GM23338 (cell line): ENCODE data around the gene HLA-B. TPM values are rescaled to one million over a fixed set of nuclear protein-coding genes. Genes with fewer than 3 reads are reported as not detected.

Experiments used
- ATAC-seq: fragments of 200-7000 bp; cut with Tn5 transposase; 3 replicates; pipeline ENCODE4 v1.9.1; 2020
- DNase-seq: peaks from one replicate; pipeline ENCODE4 v3.0.0-alpha.2; 2015; ENCODE audit warnings: low spot score
- H2AFZ ChIP-seq: fragments of 200-600 bp; sonication (generic); 2 replicates; pipeline ENCODE4 v1.8.0; 2016; ENCODE audit warnings: antibody characterized with exemption, mild to moderate bottlenecking, moderate library complexity
- H3F3A ChIP-seq: fragments of 200-600 bp; sonication (generic); replicated peaks from 2 replicates; pipeline ENCODE4 v1.8.0; 2017; ENCODE audit warnings: antibody characterized with exemption, mixed run types, low read depth
- H3K27ac ChIP-seq: fragments of 200-600 bp; sonication (generic); 2 replicates; pipeline ENCODE4 v1.6.1; 2016; ENCODE audit warnings: low read depth
- H3K27me3 ChIP-seq: fragments of 200-600 bp; sonication (generic); 2 replicates; pipeline ENCODE4 v1.8.0; 2016; ENCODE audit warnings: mild to moderate bottlenecking, mixed run types, moderate library complexity; ENCODE audit not compliant: insufficient read depth
- H3K36me3 ChIP-seq: fragments of 200-600 bp; sonication (generic); 2 replicates; pipeline ENCODE4 v1.8.0; 2016; ENCODE audit warnings: mild to moderate bottlenecking; ENCODE audit not compliant: insufficient read depth
- H3K4me1 ChIP-seq: fragments of 200-600 bp; sonication (generic); 2 replicates; pipeline ENCODE4 v1.8.0; 2016; ENCODE audit warnings: mild to moderate bottlenecking, moderate library complexity; ENCODE audit not compliant: insufficient read depth
- H3K4me2 ChIP-seq: fragments of 200-600 bp; sonication (generic); 2 replicates; pipeline ENCODE4 v1.7.1; 2017; ENCODE audit warnings: mixed run types
- H3K4me3 ChIP-seq: fragments of 200-600 bp; sonication (generic); 2 replicates; pipeline ENCODE4 v1.6.1; 2016; ENCODE audit warnings: mixed run types
- H3K79me2 ChIP-seq: fragments of 200-600 bp; sonication (generic); replicated peaks from 2 replicates; pipeline ENCODE4 v1.8.0; 2017; ENCODE audit warnings: mild to moderate bottlenecking; ENCODE audit not compliant: insufficient read depth
- H3K9me2 ChIP-seq: fragments of 200-600 bp; sonication (generic); 2 replicates; pipeline ENCODE4 v1.8.0; 2017; ENCODE audit not compliant: insufficient read depth
- H4K20me1 ChIP-seq: fragments of 200-600 bp; sonication (generic); replicated peaks from 2 replicates; pipeline ENCODE4 v1.8.0; 2017; ENCODE audit warnings: mild to moderate bottlenecking; ENCODE audit not compliant: insufficient read depth
- H3K27ac Mint-ChIP-seq: 2 replicates; pipeline ENCODE4 v1.8.0; 2020; ENCODE audit warnings: inconsistent platforms, mild to moderate bottlenecking, moderate library complexity, mixed read lengths
- H3K27me3 Mint-ChIP-seq: 3 replicates; pipeline ENCODE4 v1.8.0; 2022; ENCODE audit warnings: low read depth, mild to moderate bottlenecking, moderate library complexity, mixed read lengths, inconsistent platforms; ENCODE audit not compliant: insufficient read depth, poor library complexity
- H3K36me3 Mint-ChIP-seq: 3 replicates; pipeline ENCODE4 v1.8.0; 2021; ENCODE audit warnings: low read depth, mild to moderate bottlenecking, inconsistent platforms, moderate library complexity, mixed read lengths
- H3K4me1 Mint-ChIP-seq: 3 replicates; pipeline ENCODE4 v1.8.0; 2020; ENCODE audit warnings: mild to moderate bottlenecking, inconsistent platforms, mixed read lengths
- H3K4me3 Mint-ChIP-seq: 3 replicates; pipeline ENCODE4 v1.8.0; 2021; ENCODE audit warnings: moderate library complexity, mild to moderate bottlenecking, inconsistent platforms, mixed read lengths
- H3K9me3 Mint-ChIP-seq: 3 replicates; pipeline ENCODE4 v1.8.0; 2020; ENCODE audit warnings: moderate library complexity, mild to moderate bottlenecking, inconsistent platforms, mixed read lengths
- CREB1 ChIP-seq: fragments of 250-450 bp; sonication (Bioruptor Pico); IDR thresholded peaks from 2 replicates; pipeline ENCODE4 v1.5.0; 2020; ENCODE audit warnings: low read depth, mild to moderate bottlenecking, moderate library complexity
- EZH2 ChIP-seq: fragments of 200-600 bp; sonication (generic); IDR thresholded peaks from one replicate; pipeline ENCODE4 v1.8.0; 2017; ENCODE audit warnings: antibody characterized with exemption, mild to moderate bottlenecking, low read depth; ENCODE audit not compliant: unreplicated experiment
- EZH2phosphoT487 ChIP-seq: fragments of 200-600 bp; sonication (generic); IDR thresholded peaks from one replicate; pipeline ENCODE4 v1.8.1; 2018; ENCODE audit warnings: antibody characterized with exemption; ENCODE audit not compliant: unreplicated experiment
- JUNB ChIP-seq: IDR thresholded peaks from one replicate; pipeline ENCODE4 v1.6.1; 2016; ENCODE audit warnings: antibody characterized with exemption; ENCODE audit not compliant: unreplicated experiment
- NANOG ChIP-seq: IDR thresholded peaks from 2 replicates; pipeline ENCODE4 v1.6.1; 2016; ENCODE audit warnings: antibody characterized with exemption, borderline replicate concordance
- POLR2AphosphoS5 ChIP-seq: IDR thresholded peaks from 2 replicates; pipeline ENCODE4 v1.6.1; 2016; ENCODE audit warnings: antibody characterized with exemption, low read depth
- STAT1 ChIP-seq: IDR thresholded peaks from one replicate; pipeline ENCODE4 v1.6.1; 2016; ENCODE audit warnings: antibody characterized with exemption; ENCODE audit not compliant: unreplicated experiment
- ZNF114 ChIP-seq: fragments of 250-450 bp; sonication (Bioruptor Pico); IDR thresholded peaks from 2 replicates; pipeline ENCODE4 v1.5.0; 2020; ENCODE audit warnings: mild to moderate bottlenecking, moderate library complexity
- ZNF331 ChIP-seq: fragments of 250-450 bp; sonication (Bioruptor Pico); IDR thresholded peaks from 2 replicates; pipeline ENCODE4 v1.5.0; 2020; ENCODE audit warnings: low read depth, mild to moderate bottlenecking, moderate library complexity
- polyA plus RNA-seq: library from polyadenylated mRNA; unstranded; fragments of >200 nt; fragmentation: Nextera tagmentation; extraction: Ambion mirVana; gene quantifications from 2 replicates; pipeline ENCODE4 v1.2.1, GENCODE V29; 2016
- total RNA-seq: library from RNA; depleted of rRNA; stranded (reverse); fragments of >200 nt; shearing (Covaris generic); gene quantifications from 2 replicates; pipeline ENCODE4 v1.2.3, GENCODE V29; 2014
- TF ChIP-seq, protein P1 (sequence below): fragments of 250-450 bp; sonication (Bioruptor Pico); IDR thresholded peaks from 2 replicates; pipeline ENCODE4 v1.5.0; 2020; ENCODE audit warnings: mild to moderate bottlenecking, moderate library complexity
- TF ChIP-seq, protein P2 (sequence below): IDR thresholded peaks from 2 replicates; pipeline ENCODE4 v1.6.1; 2016; ENCODE audit warnings: antibody characterized with exemption
- TF ChIP-seq, protein P3 (sequence below), 2 experiments: fragments of 200-600 bp in 1 of 2; sonication (generic) in 1 of 2; conservative IDR thresholded peaks; 2 replicates each; pipeline versions ENCODE4 v1.5.1 to v1.6.1; 2016 to 2017; ENCODE audit warnings: antibody characterized with exemption in 2 of 2, low read depth in 2 of 2, mild to moderate bottlenecking in 2 of 2, moderate library complexity in 1 of 2
- TF ChIP-seq, protein P4 (sequence below): IDR thresholded peaks from one replicate; pipeline ENCODE4 v1.6.1; 2018; ENCODE audit warnings: antibody characterized with exemption; ENCODE audit not compliant: unreplicated experiment

HLA-B gene
- total and polyA plus RNA-seq, 2 experiments from 2014 or later = 44.3 to 86.0 TPM

DNA sequence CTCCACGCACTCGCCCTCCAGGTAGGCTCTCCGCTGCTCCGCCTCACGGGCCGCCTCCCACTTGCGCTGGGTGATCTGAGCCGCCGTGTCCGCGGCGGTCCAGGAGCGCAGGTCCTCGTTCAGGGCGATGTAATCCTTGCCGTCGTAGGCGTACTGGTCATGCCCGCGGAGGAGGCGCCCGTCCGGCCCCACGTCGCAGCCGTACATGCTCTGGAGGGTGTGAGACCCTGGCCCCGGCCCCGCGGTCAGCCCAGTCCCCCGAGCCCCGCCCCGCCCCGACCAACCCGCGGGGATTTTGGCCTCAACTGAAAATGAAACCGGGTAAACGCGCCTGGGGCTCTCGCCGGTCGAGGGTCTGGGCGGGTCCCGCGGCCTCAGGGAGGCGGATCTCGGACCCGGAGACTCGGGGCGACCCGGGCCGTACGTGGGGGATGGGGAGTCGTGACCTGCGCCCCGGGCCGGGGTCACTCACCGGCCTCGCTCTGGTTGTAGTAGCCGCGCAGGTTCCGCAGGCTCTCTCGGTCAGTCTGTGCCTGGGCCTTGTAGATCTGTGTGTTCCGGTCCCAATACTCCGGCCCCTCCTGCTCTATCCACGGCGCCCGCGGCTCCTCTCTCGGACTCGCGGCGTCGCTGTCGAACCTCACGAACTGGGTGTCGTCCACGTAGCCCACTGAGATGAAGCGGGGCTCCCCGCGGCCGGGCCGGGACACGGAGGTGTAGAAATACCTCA, 598 bp downstream of the HLA-B start:
- Histone ChIP-seq H2AFZ (no peak overlapping the region), H3K27ac (no peak overlapping the region), H4K20me1 (no peaks in the 10 kb centered on the region), H3K79me2 (no peaks in the 10 kb centered on the region), H3K4me2 (peak overlapping the region; percentile 74; the same call in 1 of the 2 replicates), H3K36me3 (no peaks in the 10 kb centered on the region), H3F3A (no peaks in the 10 kb centered on the region), H3K4me3 (peak overlapping the region; percentile 61), H3K27me3 (peaks cover 41% of the 10 kb centered on the region), H3K9me2 (no peaks in the 10 kb centered on the region), H3K4me1 (no peaks in the 10 kb centered on the region)
- no peak overlapping the region for H3K27ac Mint-ChIP-seq
- ATAC-seq (peak; percentile 71), DNase-seq (peak; percentile 47)
- H3K36me3 Mint-ChIP-seq = peaks cover 22% of the 10 kb centered on the region
- no peak for TF ChIP-seq EZH2
- TF ChIP-seq EZH2phosphoT487 = no peak
- TF ChIP-seq POLR2AphosphoS5 = no peak
- TF ChIP-seq, protein P1, sequence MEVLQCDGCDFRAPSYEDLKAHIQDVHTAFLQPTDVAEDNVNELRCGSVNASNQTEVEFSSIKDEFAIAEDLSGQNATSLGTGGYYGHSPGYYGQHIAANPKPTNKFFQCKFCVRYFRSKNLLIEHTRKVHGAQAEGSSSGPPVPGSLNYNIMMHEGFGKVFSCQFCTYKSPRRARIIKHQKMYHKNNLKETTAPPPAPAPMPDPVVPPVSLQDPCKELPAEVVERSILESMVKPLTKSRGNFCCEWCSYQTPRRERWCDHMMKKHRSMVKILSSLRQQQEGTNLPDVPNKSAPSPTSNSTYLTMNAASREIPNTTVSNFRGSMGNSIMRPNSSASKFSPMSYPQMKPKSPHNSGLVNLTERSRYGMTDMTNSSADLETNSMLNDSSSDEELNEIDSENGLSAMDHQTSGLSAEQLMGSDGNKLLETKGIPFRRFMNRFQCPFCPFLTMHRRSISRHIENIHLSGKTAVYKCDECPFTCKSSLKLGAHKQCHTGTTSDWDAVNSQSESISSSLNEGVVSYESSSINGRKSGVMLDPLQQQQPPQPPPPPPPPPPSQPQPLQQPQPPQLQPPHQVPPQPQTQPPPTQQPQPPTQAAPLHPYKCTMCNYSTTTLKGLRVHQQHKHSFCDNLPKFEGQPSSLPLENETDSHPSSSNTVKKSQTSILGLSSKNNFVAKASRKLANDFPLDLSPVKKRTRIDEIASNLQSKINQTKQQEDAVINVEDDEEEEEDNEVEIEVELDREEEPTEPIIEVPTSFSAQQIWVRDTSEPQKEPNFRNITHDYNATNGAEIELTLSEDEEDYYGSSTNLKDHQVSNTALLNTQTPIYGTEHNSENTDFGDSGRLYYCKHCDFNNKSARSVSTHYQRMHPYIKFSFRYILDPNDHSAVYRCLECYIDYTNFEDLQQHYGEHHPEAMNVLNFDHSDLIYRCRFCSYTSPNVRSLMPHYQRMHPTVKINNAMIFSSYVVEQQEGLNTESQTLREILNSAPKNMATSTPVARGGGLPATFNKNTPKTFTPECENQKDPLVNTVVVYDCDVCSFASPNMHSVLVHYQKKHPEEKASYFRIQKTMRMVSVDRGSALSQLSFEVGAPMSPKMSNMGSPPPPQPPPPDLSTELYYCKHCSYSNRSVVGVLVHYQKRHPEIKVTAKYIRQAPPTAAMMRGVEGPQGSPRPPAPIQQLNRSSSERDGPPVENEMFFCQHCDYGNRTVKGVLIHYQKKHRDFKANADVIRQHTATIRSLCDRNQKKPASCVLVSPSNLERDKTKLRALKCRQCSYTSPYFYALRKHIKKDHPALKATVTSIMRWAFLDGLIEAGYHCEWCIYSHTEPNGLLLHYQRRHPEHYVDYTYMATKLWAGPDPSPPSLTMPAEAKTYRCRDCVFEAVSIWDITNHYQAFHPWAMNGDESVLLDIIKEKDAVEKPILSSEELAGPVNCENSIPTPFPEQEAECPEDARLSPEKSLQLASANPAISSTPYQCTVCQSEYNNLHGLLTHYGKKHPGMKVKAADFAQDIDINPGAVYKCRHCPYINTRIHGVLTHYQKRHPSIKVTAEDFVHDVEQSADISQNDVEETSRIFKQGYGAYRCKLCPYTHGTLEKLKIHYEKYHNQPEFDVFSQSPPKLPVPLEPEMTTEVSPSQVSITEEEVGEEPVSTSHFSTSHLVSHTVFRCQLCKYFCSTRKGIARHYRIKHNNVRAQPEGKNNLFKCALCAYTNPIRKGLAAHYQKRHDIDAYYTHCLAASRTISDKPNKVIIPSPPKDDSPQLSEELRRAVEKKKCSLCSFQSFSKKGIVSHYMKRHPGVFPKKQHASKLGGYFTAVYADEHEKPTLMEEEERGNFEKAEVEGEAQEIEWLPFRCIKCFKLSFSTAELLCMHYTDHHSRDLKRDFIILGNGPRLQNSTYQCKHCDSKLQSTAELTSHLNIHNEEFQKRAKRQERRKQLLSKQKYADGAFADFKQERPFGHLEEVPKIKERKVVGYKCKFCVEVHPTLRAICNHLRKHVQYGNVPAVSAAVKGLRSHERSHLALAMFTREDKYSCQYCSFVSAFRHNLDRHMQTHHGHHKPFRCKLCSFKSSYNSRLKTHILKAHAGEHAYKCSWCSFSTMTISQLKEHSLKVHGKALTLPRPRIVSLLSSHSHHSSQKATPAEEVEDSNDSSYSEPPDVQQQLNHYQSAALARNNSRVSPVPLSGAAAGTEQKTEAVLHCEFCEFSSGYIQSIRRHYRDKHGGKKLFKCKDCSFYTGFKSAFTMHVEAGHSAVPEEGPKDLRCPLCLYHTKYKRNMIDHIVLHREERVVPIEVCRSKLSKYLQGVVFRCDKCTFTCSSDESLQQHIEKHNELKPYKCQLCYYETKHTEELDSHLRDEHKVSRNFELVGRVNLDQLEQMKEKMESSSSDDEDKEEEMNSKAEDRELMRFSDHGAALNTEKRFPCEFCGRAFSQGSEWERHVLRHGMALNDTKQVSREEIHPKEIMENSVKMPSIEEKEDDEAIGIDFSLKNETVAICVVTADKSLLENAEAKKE (CRISPR knock-in tag) = no peak
- no peak for TF ChIP-seq ZNF331 (CRISPR knock-in tag)
- no peak for TF ChIP-seq STAT1
- TF ChIP-seq, protein P2, sequence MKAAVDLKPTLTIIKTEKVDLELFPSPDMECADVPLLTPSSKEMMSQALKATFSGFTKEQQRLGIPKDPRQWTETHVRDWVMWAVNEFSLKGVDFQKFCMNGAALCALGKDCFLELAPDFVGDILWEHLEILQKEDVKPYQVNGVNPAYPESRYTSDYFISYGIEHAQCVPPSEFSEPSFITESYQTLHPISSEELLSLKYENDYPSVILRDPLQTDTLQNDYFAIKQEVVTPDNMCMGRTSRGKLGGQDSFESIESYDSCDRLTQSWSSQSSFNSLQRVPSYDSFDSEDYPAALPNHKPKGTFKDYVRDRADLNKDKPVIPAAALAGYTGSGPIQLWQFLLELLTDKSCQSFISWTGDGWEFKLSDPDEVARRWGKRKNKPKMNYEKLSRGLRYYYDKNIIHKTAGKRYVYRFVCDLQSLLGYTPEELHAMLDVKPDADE = no peak
- TF ChIP-seq JUNB = no peak
- TF ChIP-seq, protein P3, sequence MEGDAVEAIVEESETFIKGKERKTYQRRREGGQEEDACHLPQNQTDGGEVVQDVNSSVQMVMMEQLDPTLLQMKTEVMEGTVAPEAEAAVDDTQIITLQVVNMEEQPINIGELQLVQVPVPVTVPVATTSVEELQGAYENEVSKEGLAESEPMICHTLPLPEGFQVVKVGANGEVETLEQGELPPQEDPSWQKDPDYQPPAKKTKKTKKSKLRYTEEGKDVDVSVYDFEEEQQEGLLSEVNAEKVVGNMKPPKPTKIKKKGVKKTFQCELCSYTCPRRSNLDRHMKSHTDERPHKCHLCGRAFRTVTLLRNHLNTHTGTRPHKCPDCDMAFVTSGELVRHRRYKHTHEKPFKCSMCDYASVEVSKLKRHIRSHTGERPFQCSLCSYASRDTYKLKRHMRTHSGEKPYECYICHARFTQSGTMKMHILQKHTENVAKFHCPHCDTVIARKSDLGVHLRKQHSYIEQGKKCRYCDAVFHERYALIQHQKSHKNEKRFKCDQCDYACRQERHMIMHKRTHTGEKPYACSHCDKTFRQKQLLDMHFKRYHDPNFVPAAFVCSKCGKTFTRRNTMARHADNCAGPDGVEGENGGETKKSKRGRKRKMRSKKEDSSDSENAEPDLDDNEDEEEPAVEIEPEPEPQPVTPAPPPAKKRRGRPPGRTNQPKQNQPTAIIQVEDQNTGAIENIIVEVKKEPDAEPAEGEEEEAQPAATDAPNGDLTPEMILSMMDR (conservative IDR thresholded peaks at IDR 0.05; ENCODE audit: low read depth in 2 of 2) = no peak
- TF ChIP-seq ZNF114 (CRISPR knock-in tag) = no peak
- TF ChIP-seq, protein P4, sequence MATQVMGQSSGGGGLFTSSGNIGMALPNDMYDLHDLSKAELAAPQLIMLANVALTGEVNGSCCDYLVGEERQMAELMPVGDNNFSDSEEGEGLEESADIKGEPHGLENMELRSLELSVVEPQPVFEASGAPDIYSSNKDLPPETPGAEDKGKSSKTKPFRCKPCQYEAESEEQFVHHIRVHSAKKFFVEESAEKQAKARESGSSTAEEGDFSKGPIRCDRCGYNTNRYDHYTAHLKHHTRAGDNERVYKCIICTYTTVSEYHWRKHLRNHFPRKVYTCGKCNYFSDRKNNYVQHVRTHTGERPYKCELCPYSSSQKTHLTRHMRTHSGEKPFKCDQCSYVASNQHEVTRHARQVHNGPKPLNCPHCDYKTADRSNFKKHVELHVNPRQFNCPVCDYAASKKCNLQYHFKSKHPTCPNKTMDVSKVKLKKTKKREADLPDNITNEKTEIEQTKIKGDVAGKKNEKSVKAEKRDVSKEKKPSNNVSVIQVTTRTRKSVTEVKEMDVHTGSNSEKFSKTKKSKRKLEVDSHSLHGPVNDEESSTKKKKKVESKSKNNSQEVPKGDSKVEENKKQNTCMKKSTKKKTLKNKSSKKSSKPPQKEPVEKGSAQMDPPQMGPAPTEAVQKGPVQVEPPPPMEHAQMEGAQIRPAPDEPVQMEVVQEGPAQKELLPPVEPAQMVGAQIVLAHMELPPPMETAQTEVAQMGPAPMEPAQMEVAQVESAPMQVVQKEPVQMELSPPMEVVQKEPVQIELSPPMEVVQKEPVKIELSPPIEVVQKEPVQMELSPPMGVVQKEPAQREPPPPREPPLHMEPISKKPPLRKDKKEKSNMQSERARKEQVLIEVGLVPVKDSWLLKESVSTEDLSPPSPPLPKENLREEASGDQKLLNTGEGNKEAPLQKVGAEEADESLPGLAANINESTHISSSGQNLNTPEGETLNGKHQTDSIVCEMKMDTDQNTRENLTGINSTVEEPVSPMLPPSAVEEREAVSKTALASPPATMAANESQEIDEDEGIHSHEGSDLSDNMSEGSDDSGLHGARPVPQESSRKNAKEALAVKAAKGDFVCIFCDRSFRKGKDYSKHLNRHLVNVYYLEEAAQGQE = no peak
- TF ChIP-seq NANOG = no peak
- no peak for TF ChIP-seq CREB1 (CRISPR knock-in tag)
- H3K4me1 Mint-ChIP-seq = peaks cover 2% of the 10 kb centered on the region; the same call in 2 of the 3 replicates
- no peaks in the 10 kb centered on the region; the same call in 2 of the 3 replicates for H3K9me3 Mint-ChIP-seq
- H3K4me3 Mint-ChIP-seq = peak overlapping the region; percentile 86
- H3K27me3 Mint-ChIP-seq = peaks cover 37% of the 10 kb centered on the region
